ENCODE results near the gene ATF7IP2. TPM values are rescaled to one million over a fixed set of nuclear protein-coding genes. Genes with fewer than 3 reads are reported as not detected.

The ATF7IP2 gene
- total and polyA plus RNA-seq, 7 donors, result 3.7 to 22.0 (median 13.3) TPM

DNA sequence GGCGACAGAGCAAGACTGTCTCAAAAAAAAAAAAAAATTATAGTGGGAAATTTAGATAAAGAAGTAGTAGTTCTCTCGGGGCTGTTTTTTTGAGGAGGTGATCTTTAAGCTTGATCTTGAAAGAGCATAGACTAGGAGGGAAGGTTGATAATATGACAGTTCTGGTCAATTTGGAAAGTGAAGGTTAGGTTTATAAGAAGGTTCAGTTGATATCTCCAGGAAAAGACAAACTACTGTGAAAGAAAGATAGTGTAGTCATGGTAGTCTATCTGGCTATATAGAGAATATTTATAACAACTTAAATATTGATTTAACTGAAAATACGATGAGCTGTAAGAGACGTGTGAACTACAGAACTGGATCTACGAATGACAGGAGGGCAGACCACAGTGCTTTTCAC lies 3.1 kb downstream of the ATF7IP2 start:
- no peak overlapping the region for H3K4me3 ChIP-seq
- no peaks in the 10 kb centered on the region for H3K36me3 ChIP-seq
- 66% methylated on average over 5 of the region's 5 CpGs for WGBS, 2 donors
- DNase-seq, result no peak
- no peaks in the 10 kb centered on the region for H3K27me3 ChIP-seq
- peaks cover 0 to 14% (median 5%) of the 10 kb centered on the region in 4 donors for H3K4me1 ChIP-seq
- no peak overlapping the region for H3K27ac ChIP-seq
- TF ChIP-seq EP300 (IDR thresholded peaks at IDR 0.05), result no peak
- no peak for TF ChIP-seq POLR2AphosphoS5 (IDR thresholded peaks at IDR 0.05)
- TF ChIP-seq, protein P1, sequence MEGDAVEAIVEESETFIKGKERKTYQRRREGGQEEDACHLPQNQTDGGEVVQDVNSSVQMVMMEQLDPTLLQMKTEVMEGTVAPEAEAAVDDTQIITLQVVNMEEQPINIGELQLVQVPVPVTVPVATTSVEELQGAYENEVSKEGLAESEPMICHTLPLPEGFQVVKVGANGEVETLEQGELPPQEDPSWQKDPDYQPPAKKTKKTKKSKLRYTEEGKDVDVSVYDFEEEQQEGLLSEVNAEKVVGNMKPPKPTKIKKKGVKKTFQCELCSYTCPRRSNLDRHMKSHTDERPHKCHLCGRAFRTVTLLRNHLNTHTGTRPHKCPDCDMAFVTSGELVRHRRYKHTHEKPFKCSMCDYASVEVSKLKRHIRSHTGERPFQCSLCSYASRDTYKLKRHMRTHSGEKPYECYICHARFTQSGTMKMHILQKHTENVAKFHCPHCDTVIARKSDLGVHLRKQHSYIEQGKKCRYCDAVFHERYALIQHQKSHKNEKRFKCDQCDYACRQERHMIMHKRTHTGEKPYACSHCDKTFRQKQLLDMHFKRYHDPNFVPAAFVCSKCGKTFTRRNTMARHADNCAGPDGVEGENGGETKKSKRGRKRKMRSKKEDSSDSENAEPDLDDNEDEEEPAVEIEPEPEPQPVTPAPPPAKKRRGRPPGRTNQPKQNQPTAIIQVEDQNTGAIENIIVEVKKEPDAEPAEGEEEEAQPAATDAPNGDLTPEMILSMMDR (IDR thresholded peaks at IDR 0.05), result no peak
- TF ChIP-seq POLR2A (IDR thresholded peaks at IDR 0.05), result no peak
- intact Hi-C loops (cut with DNase I), result loop anchor here (5.0 to 10.0 kb wide), 3 partner anchors 47 to 356 kb away; partner anchors contain the start of gene NUBP1
- H3K9me3 ChIP-seq, result no peaks in the 10 kb centered on the region

DNA sequence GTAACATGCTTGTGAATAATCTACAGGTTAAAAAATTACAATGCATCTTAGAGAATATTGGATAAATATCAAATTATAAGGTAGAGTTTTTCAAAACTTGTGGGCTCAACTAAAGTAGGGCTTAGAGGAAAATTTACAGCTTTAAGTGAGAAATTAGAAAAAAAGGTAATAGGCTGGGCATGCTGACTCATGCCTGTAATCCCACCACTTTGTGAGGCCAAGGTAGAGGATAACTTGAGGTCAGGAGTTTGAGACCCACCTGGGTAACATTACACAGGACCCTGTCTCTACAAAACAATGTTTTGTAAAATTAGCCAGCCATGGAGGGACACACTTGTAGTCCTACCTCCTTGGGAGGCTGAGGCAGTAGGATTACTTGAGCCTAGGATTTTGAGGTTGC lies 4.5 kb downstream of the ATF7IP2 start:
- intact Hi-C loops (cut with DNase I), result no loop called here
- DNase-seq, result no peak
- Histone ChIP-seq H3K27ac (no peak overlapping the region), H3K9me3 (no peaks in the 10 kb centered on the region), H3K4me3 (no peak overlapping the region), H3K27me3 (no peaks in the 10 kb centered on the region), H3K4me1 (peaks cover 0 to 14% (median 5%) of the 10 kb centered on the region in 4 donors), H3K36me3 (no peaks in the 10 kb centered on the region)
- TF ChIP-seq, protein P1 (IDR thresholded peaks at IDR 0.05), result no peak

DNA sequence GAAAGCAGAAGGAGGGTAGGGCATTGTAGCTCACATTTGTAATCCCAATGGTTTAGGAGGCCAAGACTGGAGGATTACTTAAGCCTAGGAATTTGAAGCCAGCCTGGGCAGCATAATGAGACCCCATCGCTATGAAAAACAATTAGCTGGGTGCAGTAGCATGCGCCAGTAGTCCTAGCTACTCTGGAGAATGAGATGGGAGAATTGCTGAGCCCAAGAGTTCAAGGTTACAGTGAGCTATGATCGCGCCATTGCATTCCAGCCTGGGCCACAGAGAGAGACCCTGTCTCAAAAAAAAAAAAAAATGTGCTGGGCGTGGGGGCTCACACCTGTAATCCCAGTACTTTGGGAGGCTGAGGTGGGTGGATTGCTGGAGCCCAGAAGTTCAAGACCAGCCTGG lies 5.0 kb downstream of the ATF7IP2 start:
- intact Hi-C loops (cut with DNase I), result no loop called here
- Histone ChIP-seq H3K27ac (no peak overlapping the region), H3K9me3 (no peaks in the 10 kb centered on the region), H3K36me3 (no peaks in the 10 kb centered on the region), H3K4me3 (no peak overlapping the region), H3K27me3 (no peaks in the 10 kb centered on the region), H3K4me1 (peaks cover 0 to 14% (median 5%) of the 10 kb centered on the region in 4 donors)
- TF ChIP-seq, protein P1 (IDR thresholded peaks at IDR 0.05), result no peak
- DNase-seq, result no peak
- 97% methylated on average over 5 of the region's 5 CpGs for WGBS, 2 donors

DNA sequence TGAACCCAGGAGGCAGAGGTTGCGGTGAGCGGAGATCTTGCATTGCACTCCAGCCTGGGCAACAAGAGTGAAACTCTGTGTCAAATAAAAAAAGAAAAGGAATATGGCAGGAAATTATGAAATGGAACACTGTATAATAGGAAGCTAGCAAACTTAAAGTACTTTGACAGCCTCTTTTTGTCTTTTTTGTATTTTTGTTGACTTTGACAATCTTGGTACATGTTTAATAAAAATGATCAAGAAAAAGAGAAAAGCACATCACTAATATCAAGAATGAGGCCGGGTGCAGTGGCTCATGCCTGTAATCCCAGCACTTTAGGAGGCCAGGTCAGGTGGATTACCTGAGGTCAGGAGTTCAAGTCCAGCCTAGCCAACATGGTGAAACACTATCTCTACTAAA lies 5.5 kb downstream of the ATF7IP2 start:
- no peaks in the 10 kb centered on the region for H3K36me3 ChIP-seq
- TF ChIP-seq EP300 (IDR thresholded peaks at IDR 0.05) (no peak), POLR2AphosphoS5 (IDR thresholded peaks at IDR 0.05) (no peak), POLR2A (IDR thresholded peaks at IDR 0.05) (no peak)
- TF ChIP-seq, protein P1 (IDR thresholded peaks at IDR 0.05), result no peak
- H3K27me3 ChIP-seq, result no peaks in the 10 kb centered on the region
- intact Hi-C loops (cut with DNase I), result no loop called here
- WGBS, 2 donors, result 95 to 97% methylated on average over 3 of the region's 3 CpGs
- no peak overlapping the region for H3K27ac ChIP-seq
- DNase-seq, result no peak
- no peaks in the 10 kb centered on the region for H3K9me3 ChIP-seq
- no peak overlapping the region for H3K4me3 ChIP-seq
- H3K4me1 ChIP-seq, result peaks cover 0 to 14% (median 5%) of the 10 kb centered on the region in 4 donors

DNA sequence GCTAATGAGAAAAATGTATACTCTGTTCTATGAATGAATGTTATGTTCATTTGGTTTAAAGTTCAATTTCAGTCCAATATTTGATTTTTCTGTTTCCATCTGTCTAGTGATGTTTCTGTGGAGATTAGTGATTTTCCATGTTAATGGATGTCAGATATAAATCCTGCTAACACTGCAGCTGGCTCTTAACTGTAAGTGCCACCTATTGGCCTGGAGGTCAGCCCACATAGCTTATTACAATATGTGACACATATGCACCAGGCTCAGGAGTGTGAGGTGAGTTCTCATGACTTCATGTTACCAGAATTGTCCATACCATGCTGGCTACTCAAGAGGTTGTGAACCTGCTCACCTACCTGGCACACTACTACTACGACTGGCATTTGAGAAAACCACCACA lies 17.1 kb downstream of the ATF7IP2 start:
- intact Hi-C loops (cut with DNase I), result no loop called here
- TF ChIP-seq POLR2AphosphoS5 (IDR thresholded peaks at IDR 0.05), result no peak
- TF ChIP-seq, protein P1 (IDR thresholded peaks at IDR 0.05), result no peak
- TF ChIP-seq EP300 (IDR thresholded peaks at IDR 0.05), result no peak
- TF ChIP-seq POLR2A (IDR thresholded peaks at IDR 0.05), result no peak
- peaks cover 0 to 7% (median 2%) of the 10 kb centered on the region in 4 donors for H3K9me3 ChIP-seq
- H3K4me1 ChIP-seq, result no peaks in the 10 kb centered on the region
- H3K27me3 ChIP-seq, result no peaks in the 10 kb centered on the region
- H3K27ac ChIP-seq, result no peak overlapping the region
- 86 to 93% methylated on average over 1 of the region's 1 CpG for WGBS, 2 donors
- no peak overlapping the region for H3K4me3 ChIP-seq
- peaks cover 0 to 3% (median 0%) of the 10 kb centered on the region in 4 donors for H3K36me3 ChIP-seq
- no peak for DNase-seq

All from sigmoid colon (tissue), 7 donors.